ENCODE results near the gene ARAP2. TPM values are rescaled to one million over a fixed set of nuclear protein-coding genes. Genes with fewer than 3 reads are reported as not detected.

The ARAP2 gene
- total and polyA plus RNA-seq, 2 of the 13 experiments (the other 11 are each of a cell fraction or from before 2014, with no cell fraction given) = 0.37 to 1.4 TPM

GRCh38 chr4:36278789-36279188 is 34.5 kb upstream of the ARAP2 start:
- no peak for ATAC-seq
- CTCF ChIA-PET (ENCODE audit: low intra/inter-chr PET ratio, low total read pairs) = no interaction called here
- H2AFZ ChIP-seq (ENCODE audit: low read length) = no peak overlapping the region
- no peak overlapping the region for H3K4me2 ChIP-seq (ENCODE audit: low read depth, low read length)
- H3K27ac ChIP-seq (ENCODE audit: extremely low read length, insufficient read depth, low read length) = no peak overlapping the region
- POLR2A ChIA-PET = no interaction called here
- 2% methylated on average over 2 of the region's 2 CpGs for WGBS (ENCODE audit: low lambda C conversion rate)
- intact Hi-C loops (cut with micrococcal nuclease; ENCODE audit: unreplicated experiment) = no loop called here
- no peaks in the 10 kb centered on the region for H4K20me1 ChIP-seq (ENCODE audit: insufficient read depth, low read length)
- no peaks in the 10 kb centered on the region for H3K27me3 ChIP-seq (ENCODE audit: control insufficient read depth in 1 of 2, insufficient read depth in 2 of 2, low read length in 2 of 2)
- H3K79me2 ChIP-seq (ENCODE audit: insufficient read depth, low read length) = no peaks in the 10 kb centered on the region
- BruUV-seq (replicated peaks) = no TSS peak
- no peak for DNase-seq (ENCODE audit: low spot score)
- in situ Hi-C loops (cut with HindIII; ENCODE audit: extremely low pct_ligation_motif_present, low pct_unique_long_range_greater_than_20kb) = no loop called here
- TF ChIP-seq ZNF850 (CRISPR knock-in tag; conservative IDR thresholded peaks at IDR 0.05) = no peak
- no peak for TF ChIP-seq ZBTB42 (CRISPR knock-in tag; IDR thresholded peaks at IDR 0.05)
- no peak for TF ChIP-seq ZNF577 (CRISPR knock-in tag; IDR thresholded peaks at IDR 0.05; ENCODE audit: borderline replicate concordance, low read depth)
- TF ChIP-seq NBN (conservative IDR thresholded peaks at IDR 0.05) = no peak
- no peak for TF ChIP-seq HNF4G (IDR thresholded peaks at IDR 0.05; ENCODE audit: borderline replicate concordance, low read depth, low read length)
- no peak for TF ChIP-seq HNF4G (CRISPR knock-in tag; IDR thresholded peaks at IDR 0.05; ENCODE audit: borderline replicate concordance, low read depth)
- TF ChIP-seq HIC2 (CRISPR knock-in tag; IDR thresholded peaks at IDR 0.05; ENCODE audit: low read depth) = no peak
- TF ChIP-seq ZNF550 (CRISPR knock-in tag; IDR thresholded peaks at IDR 0.05; ENCODE audit: borderline replicate concordance) = no peak
- no peak for TF ChIP-seq ZNF362 (CRISPR knock-in tag; IDR thresholded peaks at IDR 0.05; ENCODE audit: borderline replicate concordance)
- no peak for TF ChIP-seq TMF1 (CRISPR knock-in tag; IDR thresholded peaks at IDR 0.05; ENCODE audit: low read depth)
- TF ChIP-seq ZNF891 (CRISPR knock-in tag; IDR thresholded peaks at IDR 0.05) = no peak
- no peak for TF ChIP-seq STAT6 (CRISPR knock-in tag; IDR thresholded peaks at IDR 0.05; ENCODE audit: borderline replicate concordance)
- no peak for TF ChIP-seq THAP11 (CRISPR knock-in tag; IDR thresholded peaks at IDR 0.05)
- TF ChIP-seq ZNF451 (CRISPR knock-in tag; IDR thresholded peaks at IDR 0.05) = no peak
- no peak for TF ChIP-seq ZSCAN20 (CRISPR knock-in tag; IDR thresholded peaks at IDR 0.05; ENCODE audit: borderline replicate concordance)
- TF ChIP-seq IRF1 (CRISPR knock-in tag; IDR thresholded peaks at IDR 0.05; ENCODE audit: low read depth) = no peak
- no peaks in the 10 kb centered on the region for H3K36me3 ChIP-seq (replicated peaks in 1 of 2; ENCODE audit: control insufficient read depth in 1 of 2, insufficient read depth in 2 of 2, low read length in 2 of 2)
- no peak for FAIRE-seq
- no peaks in the 10 kb centered on the region for H3K4me1 ChIP-seq (ENCODE audit: insufficient read depth, low read length)
- H3K9me3 ChIP-seq (ENCODE audit: low read length) = no peaks in the 10 kb centered on the region
- no peak overlapping the region for H3K9ac ChIP-seq (ENCODE audit: insufficient read depth, low read depth, low read length)
- H3K4me3 ChIP-seq (replicated peaks in 1 of 3; ENCODE audit: insufficient read depth in 1 of 3, low read depth in 2 of 3, low read length in 3 of 3) = no peak overlapping the region
